Measurements from ENCODE around the gene MMD. TPM values are rescaled to one million over a fixed set of nuclear protein-coding genes. Genes with fewer than 3 reads are reported as not detected.

The MMD gene
- total and polyA plus RNA-seq, 2 donors (not counting 1 experiment from before 2014, with no cell fraction given) = 19.2 to 29.4 TPM

GRCh38 chr17:55444471-55445441 is 23.1 kb upstream of the MMD start:
- ChIA-PET CTCF (no interaction called here), POLR2A (no interaction called here)
- H3K4me3 ChIP-seq (ENCODE audit: control extremely low read depth in 1 of 5, extremely low read depth in 1 of 5, insufficient read depth in 1 of 5, low read depth in 2 of 5, low read length in 4 of 5) = no peak overlapping the region
- Mint-ChIP-seq H3K4me1 (peaks cover 18% of the 10 kb centered on the region), H3K4me3 (peak overlapping the region; percentile 46), H3K9me3 (ENCODE audit: insufficient read depth) (no peaks in the 10 kb centered on the region), H3K27ac (peak overlapping the region; percentile 69), H3K27me3 (peaks cover 4% of the 10 kb centered on the region)
- no peak overlapping the region for H3K9ac ChIP-seq (ENCODE audit: low read length)
- TF ChIP-seq CTCF (IDR thresholded peaks at IDR 0.05) (no peak), EZH2 (IDR thresholded peaks at IDR 0.05; ENCODE audit: borderline replicate concordance, insufficient read depth, low read depth, low read length, poor library complexity, severe bottlenecking) (no peak)
- peaks cover 0 to 13% (median 6%) of the 10 kb centered on the region in 4 experiments for H3K27me3 ChIP-seq (replicated peaks in 1 of 4; ENCODE audit: control extremely low read depth in 1 of 4, control insufficient read depth in 3 of 4, insufficient read depth in 4 of 4, low read length in 3 of 4)
- no peak overlapping the region for H2AFZ ChIP-seq (ENCODE audit: insufficient read depth, low read depth, low read length, poor library complexity, severe bottlenecking)
- 67% methylated on average over 2 of the region's 6 CpGs for WGBS (ENCODE audit: insufficient coverage)
- H3K4me1 ChIP-seq (ENCODE audit: control insufficient read depth in 2 of 2, insufficient read depth in 2 of 2, low read length in 2 of 2) = peaks cover 13% of the 10 kb centered on the region in 2 donors
- no peaks in the 10 kb centered on the region for H3K9me3 ChIP-seq (ENCODE audit: control extremely low read depth in 1 of 3, control insufficient read depth in 2 of 3, insufficient read depth in 1 of 3, low read length in 2 of 3)
- DNase-seq (peak; percentile 45), ATAC-seq (ENCODE audit: low read depth) (peak; percentile 77)
- H3K36me3 ChIP-seq (replicated peaks in 1 of 2; ENCODE audit: control extremely low read depth in 1 of 2, control insufficient read depth in 1 of 2, extremely low read depth in 1 of 2, insufficient read depth in 2 of 2, low read length in 1 of 2) = no peaks in the 10 kb centered on the region
- H4K20me1 ChIP-seq (ENCODE audit: control insufficient read depth, insufficient read depth, low read length, poor library complexity, severe bottlenecking) = no peaks in the 10 kb centered on the region
- no peak overlapping the region for H3K27ac ChIP-seq (ENCODE audit: low read length in 2 of 2)
- no peaks in the 10 kb centered on the region for H3K79me2 ChIP-seq (ENCODE audit: control insufficient read depth, insufficient read depth, low read length)
- intact Hi-C loops (cut with micrococcal nuclease) = loop anchor here (5.0 kb wide), 1 partner anchor 32 kb away; no protein-coding TSS in a partner anchor
- H3K4me2 ChIP-seq (replicated peaks; ENCODE audit: low read depth, low read length, poor library complexity, severe bottlenecking) = peak overlapping the region; percentile 10

GRCh38 chr17:55443904-55444303 is 22.3 kb upstream of the MMD start:
- Histone ChIP-seq H3K9me3 (ENCODE audit: control extremely low read depth in 1 of 3, control insufficient read depth in 2 of 3, insufficient read depth in 1 of 3, low read length in 2 of 3) (no peaks in the 10 kb centered on the region), H3K79me2 (ENCODE audit: control insufficient read depth, insufficient read depth, low read length) (no peaks in the 10 kb centered on the region), H3K4me1 (ENCODE audit: control insufficient read depth in 2 of 2, insufficient read depth in 2 of 2, low read length in 2 of 2) (peaks cover 13 to 16% of the 10 kb centered on the region in 2 donors), H3K4me2 (replicated peaks; ENCODE audit: low read depth, low read length, poor library complexity, severe bottlenecking) (no peak overlapping the region), H3K9ac (ENCODE audit: low read length) (no peak overlapping the region), H4K20me1 (ENCODE audit: control insufficient read depth, insufficient read depth, low read length, poor library complexity, severe bottlenecking) (no peaks in the 10 kb centered on the region), H2AFZ (ENCODE audit: insufficient read depth, low read depth, low read length, poor library complexity, severe bottlenecking) (no peak overlapping the region), H3K36me3 (replicated peaks in 1 of 2; ENCODE audit: control extremely low read depth in 1 of 2, control insufficient read depth in 1 of 2, extremely low read depth in 1 of 2, insufficient read depth in 2 of 2, low read length in 1 of 2) (no peaks in the 10 kb centered on the region), H3K27me3 (replicated peaks in 1 of 4; ENCODE audit: control extremely low read depth in 1 of 4, control insufficient read depth in 3 of 4, insufficient read depth in 4 of 4, low read length in 3 of 4) (peaks cover 0 to 13% (median 6%) of the 10 kb centered on the region in 4 experiments), H3K4me3 (ENCODE audit: control extremely low read depth in 1 of 5, extremely low read depth in 1 of 5, insufficient read depth in 1 of 5, low read depth in 2 of 5, low read length in 4 of 5) (no peak overlapping the region), H3K27ac (ENCODE audit: low read length in 2 of 2) (no peak overlapping the region)
- DNase-seq (no peak), ATAC-seq (ENCODE audit: low read depth) (no peak)
- no peaks in the 10 kb centered on the region for H3K9me3 Mint-ChIP-seq (ENCODE audit: insufficient read depth)
- H3K4me1 Mint-ChIP-seq = peaks cover 20% of the 10 kb centered on the region
- H3K27ac Mint-ChIP-seq = no peak overlapping the region
- intact Hi-C loops (cut with micrococcal nuclease) = no loop called here
- ChIA-PET CTCF (no interaction called here), POLR2A (no interaction called here)
- WGBS (ENCODE audit: insufficient coverage) = 97% methylated on average over 10 of the region's 10 CpGs
- H3K4me3 Mint-ChIP-seq = no peak overlapping the region
- no peaks in the 10 kb centered on the region for H3K27me3 Mint-ChIP-seq
- TF ChIP-seq CTCF (IDR thresholded peaks at IDR 0.05) (no peak), EZH2 (IDR thresholded peaks at IDR 0.05; ENCODE audit: borderline replicate concordance, insufficient read depth, low read depth, low read length, poor library complexity, severe bottlenecking) (no peak)

All from B cell (primary cell).